GM23338 (cell line): Measurements from ENCODE around the gene CCDC27. TPM values are rescaled to one million over a fixed set of nuclear protein-coding genes. Genes with fewer than 3 reads are reported as not detected.

Source experiments
- ATAC-seq: fragments of 200-7000 bp; cut with Tn5 transposase; 3 replicates; pipeline ENCODE4 v1.9.1; 2020
- DNase-seq: peaks from one replicate; pipeline ENCODE4 v3.0.0-alpha.2; 2015; ENCODE audit warnings: low spot score
- H2AFZ ChIP-seq: fragments of 200-600 bp; sonication (generic); 2 replicates; pipeline ENCODE4 v1.8.0; 2016; ENCODE audit warnings: antibody characterized with exemption, mild to moderate bottlenecking, moderate library complexity
- H3F3A ChIP-seq: fragments of 200-600 bp; sonication (generic); replicated peaks from 2 replicates; pipeline ENCODE4 v1.8.0; 2017; ENCODE audit warnings: antibody characterized with exemption, mixed run types, low read depth
- H3K27ac ChIP-seq: fragments of 200-600 bp; sonication (generic); 2 replicates; pipeline ENCODE4 v1.6.1; 2016; ENCODE audit warnings: low read depth
- H3K27me3 ChIP-seq: fragments of 200-600 bp; sonication (generic); 2 replicates; pipeline ENCODE4 v1.8.0; 2016; ENCODE audit warnings: mild to moderate bottlenecking, mixed run types, moderate library complexity; ENCODE audit not compliant: insufficient read depth
- H3K36me3 ChIP-seq: fragments of 200-600 bp; sonication (generic); 2 replicates; pipeline ENCODE4 v1.8.0; 2016; ENCODE audit warnings: mild to moderate bottlenecking; ENCODE audit not compliant: insufficient read depth
- H3K4me1 ChIP-seq: fragments of 200-600 bp; sonication (generic); 2 replicates; pipeline ENCODE4 v1.8.0; 2016; ENCODE audit warnings: mild to moderate bottlenecking, moderate library complexity; ENCODE audit not compliant: insufficient read depth
- H3K4me2 ChIP-seq: fragments of 200-600 bp; sonication (generic); 2 replicates; pipeline ENCODE4 v1.7.1; 2017; ENCODE audit warnings: mixed run types
- H3K4me3 ChIP-seq: fragments of 200-600 bp; sonication (generic); 2 replicates; pipeline ENCODE4 v1.6.1; 2016; ENCODE audit warnings: mixed run types
- H3K79me2 ChIP-seq: fragments of 200-600 bp; sonication (generic); replicated peaks from 2 replicates; pipeline ENCODE4 v1.8.0; 2017; ENCODE audit warnings: mild to moderate bottlenecking; ENCODE audit not compliant: insufficient read depth
- H3K9me2 ChIP-seq: fragments of 200-600 bp; sonication (generic); 2 replicates; pipeline ENCODE4 v1.8.0; 2017; ENCODE audit not compliant: insufficient read depth
- H4K20me1 ChIP-seq: fragments of 200-600 bp; sonication (generic); replicated peaks from 2 replicates; pipeline ENCODE4 v1.8.0; 2017; ENCODE audit warnings: mild to moderate bottlenecking; ENCODE audit not compliant: insufficient read depth
- H3K27ac Mint-ChIP-seq: 2 replicates; pipeline ENCODE4 v1.8.0; 2020; ENCODE audit warnings: inconsistent platforms, mild to moderate bottlenecking, moderate library complexity, mixed read lengths
- H3K27me3 Mint-ChIP-seq: 3 replicates; pipeline ENCODE4 v1.8.0; 2022; ENCODE audit warnings: low read depth, mild to moderate bottlenecking, moderate library complexity, mixed read lengths, inconsistent platforms; ENCODE audit not compliant: insufficient read depth, poor library complexity
- H3K36me3 Mint-ChIP-seq: 3 replicates; pipeline ENCODE4 v1.8.0; 2021; ENCODE audit warnings: low read depth, mild to moderate bottlenecking, inconsistent platforms, moderate library complexity, mixed read lengths
- H3K4me1 Mint-ChIP-seq: 3 replicates; pipeline ENCODE4 v1.8.0; 2020; ENCODE audit warnings: mild to moderate bottlenecking, inconsistent platforms, mixed read lengths
- H3K4me3 Mint-ChIP-seq: 3 replicates; pipeline ENCODE4 v1.8.0; 2021; ENCODE audit warnings: moderate library complexity, mild to moderate bottlenecking, inconsistent platforms, mixed read lengths
- H3K9me3 Mint-ChIP-seq: 3 replicates; pipeline ENCODE4 v1.8.0; 2020; ENCODE audit warnings: moderate library complexity, mild to moderate bottlenecking, inconsistent platforms, mixed read lengths
- CREB1 ChIP-seq: fragments of 250-450 bp; sonication (Bioruptor Pico); IDR thresholded peaks from 2 replicates; pipeline ENCODE4 v1.5.0; 2020; ENCODE audit warnings: low read depth, mild to moderate bottlenecking, moderate library complexity
- EZH2 ChIP-seq: fragments of 200-600 bp; sonication (generic); IDR thresholded peaks from one replicate; pipeline ENCODE4 v1.8.0; 2017; ENCODE audit warnings: antibody characterized with exemption, mild to moderate bottlenecking, low read depth; ENCODE audit not compliant: unreplicated experiment
- EZH2phosphoT487 ChIP-seq: fragments of 200-600 bp; sonication (generic); IDR thresholded peaks from one replicate; pipeline ENCODE4 v1.8.1; 2018; ENCODE audit warnings: antibody characterized with exemption; ENCODE audit not compliant: unreplicated experiment
- NANOG ChIP-seq: IDR thresholded peaks from 2 replicates; pipeline ENCODE4 v1.6.1; 2016; ENCODE audit warnings: antibody characterized with exemption, borderline replicate concordance
- POLR2AphosphoS5 ChIP-seq: IDR thresholded peaks from 2 replicates; pipeline ENCODE4 v1.6.1; 2016; ENCODE audit warnings: antibody characterized with exemption, low read depth
- REST ChIP-seq: IDR thresholded peaks from one replicate; pipeline ENCODE4 v1.6.1; 2018; ENCODE audit warnings: antibody characterized with exemption; ENCODE audit not compliant: unreplicated experiment
- STAT1 ChIP-seq: IDR thresholded peaks from one replicate; pipeline ENCODE4 v1.6.1; 2016; ENCODE audit warnings: antibody characterized with exemption; ENCODE audit not compliant: unreplicated experiment
- ZNF114 ChIP-seq: fragments of 250-450 bp; sonication (Bioruptor Pico); IDR thresholded peaks from 2 replicates; pipeline ENCODE4 v1.5.0; 2020; ENCODE audit warnings: mild to moderate bottlenecking, moderate library complexity
- ZNF331 ChIP-seq: fragments of 250-450 bp; sonication (Bioruptor Pico); IDR thresholded peaks from 2 replicates; pipeline ENCODE4 v1.5.0; 2020; ENCODE audit warnings: low read depth, mild to moderate bottlenecking, moderate library complexity
- ZNF462 ChIP-seq: fragments of 250-450 bp; sonication (Bioruptor Pico); IDR thresholded peaks from 2 replicates; pipeline ENCODE4 v1.5.0; 2020; ENCODE audit warnings: mild to moderate bottlenecking, moderate library complexity
- polyA plus RNA-seq: library from polyadenylated mRNA; unstranded; fragments of >200 nt; fragmentation: Nextera tagmentation; extraction: Ambion mirVana; gene quantifications from 2 replicates; pipeline ENCODE4 v1.2.1, GENCODE V29; 2016
- total RNA-seq: library from RNA; depleted of rRNA; stranded (reverse); fragments of >200 nt; shearing (Covaris generic); gene quantifications from 2 replicates; pipeline ENCODE4 v1.2.3, GENCODE V29; 2014
- TF ChIP-seq, protein P1 (sequence below): IDR thresholded peaks from 2 replicates; pipeline ENCODE4 v1.6.1; 2016; ENCODE audit warnings: antibody characterized with exemption

Gene CCDC27
- total and polyA plus RNA-seq, 2 experiments from 2014 or later = 0.18 to 0.45 TPM

GRCh38 chr1:3744646-3745045 is 7.6 kb upstream of the CCDC27 start:
- H3K4me3 ChIP-seq = peak overlapping the region; percentile 89; the same call in 1 of the 2 replicates
- no peaks in the 10 kb centered on the region for H3K27me3 ChIP-seq
- no peaks in the 10 kb centered on the region for H3K36me3 ChIP-seq
- Mint-ChIP-seq H3K36me3 (peaks cover 40% of the 10 kb centered on the region), H3K27ac (no peak overlapping the region), H3K4me3 (peak overlapping the region; percentile 96), H3K27me3 (peaks cover 17% of the 10 kb centered on the region), H3K4me1 (peaks cover 28% of the 10 kb centered on the region), H3K9me3 (no peaks in the 10 kb centered on the region)
- H3K27ac ChIP-seq = no peak overlapping the region
- peaks cover 34% of the 10 kb centered on the region for H3K79me2 ChIP-seq
- no peak for DNase-seq
- H4K20me1 ChIP-seq = peaks cover 12% of the 10 kb centered on the region
- H3K4me2 ChIP-seq = peak overlapping the region; percentile 94; the same call in 1 of the 2 replicates
- no peaks in the 10 kb centered on the region for H3K9me2 ChIP-seq
- peaks cover 13% of the 10 kb centered on the region; the same call in 1 of the 2 replicates for H3K4me1 ChIP-seq
- ATAC-seq = no peak
- H2AFZ ChIP-seq = no peak overlapping the region
- H3F3A ChIP-seq = 0 out of 2 replicates have a peak, but pooled peaks cover 8% of the 10 kb centered on the region
- no peak for TF ChIP-seq ZNF462 (CRISPR knock-in tag)
- TF ChIP-seq POLR2AphosphoS5 = no peak
- TF ChIP-seq EZH2 = no peak
- no peak for TF ChIP-seq ZNF114
- TF ChIP-seq REST = no peak
- TF ChIP-seq STAT1 = no peak
- no peak for TF ChIP-seq ZNF331 (CRISPR knock-in tag)
- TF ChIP-seq EZH2phosphoT487 = no peak
- no peak for TF ChIP-seq NANOG
- TF ChIP-seq, protein P1, sequence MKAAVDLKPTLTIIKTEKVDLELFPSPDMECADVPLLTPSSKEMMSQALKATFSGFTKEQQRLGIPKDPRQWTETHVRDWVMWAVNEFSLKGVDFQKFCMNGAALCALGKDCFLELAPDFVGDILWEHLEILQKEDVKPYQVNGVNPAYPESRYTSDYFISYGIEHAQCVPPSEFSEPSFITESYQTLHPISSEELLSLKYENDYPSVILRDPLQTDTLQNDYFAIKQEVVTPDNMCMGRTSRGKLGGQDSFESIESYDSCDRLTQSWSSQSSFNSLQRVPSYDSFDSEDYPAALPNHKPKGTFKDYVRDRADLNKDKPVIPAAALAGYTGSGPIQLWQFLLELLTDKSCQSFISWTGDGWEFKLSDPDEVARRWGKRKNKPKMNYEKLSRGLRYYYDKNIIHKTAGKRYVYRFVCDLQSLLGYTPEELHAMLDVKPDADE = no peak
- TF ChIP-seq CREB1 (CRISPR knock-in tag) = no peak
